ENCODE measurements around the gene C17orf113. TPM values are rescaled to one million over a fixed set of nuclear protein-coding genes. Genes with fewer than 3 reads are reported as not detected.

Gene C17orf113
- total RNA-seq, 4 donors from 2014 or later = 0.13 to 0.86 (median 0.38) TPM

GRCh38 chr17:42027590-42027889, 22.9 kb downstream of the C17orf113 start:
- in situ Hi-C loops (cut with MboI; ENCODE audit: low sequenced_read_pairs in 4 of 4) = loop anchor here (5.0 to 10.0 kb wide), 3 partner anchors 77 to 87 kb away; partner anchors contain the start of gene DHX58 (in 3 of the 4)
- ATAC-seq (no peak), DNase-seq (no peak)
- H3K27ac ChIP-seq = no peak overlapping the region
- no peak for TF ChIP-seq POLR2A (IDR thresholded peaks at IDR 0.05)
- TF ChIP-seq, protein P1, sequence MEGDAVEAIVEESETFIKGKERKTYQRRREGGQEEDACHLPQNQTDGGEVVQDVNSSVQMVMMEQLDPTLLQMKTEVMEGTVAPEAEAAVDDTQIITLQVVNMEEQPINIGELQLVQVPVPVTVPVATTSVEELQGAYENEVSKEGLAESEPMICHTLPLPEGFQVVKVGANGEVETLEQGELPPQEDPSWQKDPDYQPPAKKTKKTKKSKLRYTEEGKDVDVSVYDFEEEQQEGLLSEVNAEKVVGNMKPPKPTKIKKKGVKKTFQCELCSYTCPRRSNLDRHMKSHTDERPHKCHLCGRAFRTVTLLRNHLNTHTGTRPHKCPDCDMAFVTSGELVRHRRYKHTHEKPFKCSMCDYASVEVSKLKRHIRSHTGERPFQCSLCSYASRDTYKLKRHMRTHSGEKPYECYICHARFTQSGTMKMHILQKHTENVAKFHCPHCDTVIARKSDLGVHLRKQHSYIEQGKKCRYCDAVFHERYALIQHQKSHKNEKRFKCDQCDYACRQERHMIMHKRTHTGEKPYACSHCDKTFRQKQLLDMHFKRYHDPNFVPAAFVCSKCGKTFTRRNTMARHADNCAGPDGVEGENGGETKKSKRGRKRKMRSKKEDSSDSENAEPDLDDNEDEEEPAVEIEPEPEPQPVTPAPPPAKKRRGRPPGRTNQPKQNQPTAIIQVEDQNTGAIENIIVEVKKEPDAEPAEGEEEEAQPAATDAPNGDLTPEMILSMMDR (IDR thresholded peaks at IDR 0.05 in 4 of 5, conservative IDR thresholded peaks at IDR 0.05 in 1 of 5) = no peak
- intact Hi-C loops (cut with DNase I; ENCODE audit: low total_unique reads) = no loop called here
- no peak overlapping the region for H3K4me3 ChIP-seq
- peaks cover 0 to 14% of the 10 kb centered on the region in 2 donors for H3K36me3 ChIP-seq
- peaks cover 14 to 18% of the 10 kb centered on the region in 2 donors for H3K4me1 ChIP-seq
- no peaks in the 10 kb centered on the region for H3K27me3 ChIP-seq
- no peaks in the 10 kb centered on the region for H3K9me3 ChIP-seq

- TF ChIP-seq, protein P1 (IDR thresholded peaks at IDR 0.05 in 4 of 5, conservative IDR thresholded peaks at IDR 0.05 in 1 of 5) = no peak
- intact Hi-C loops (cut with DNase I; ENCODE audit: low total_unique reads) = no loop called here
- Histone ChIP-seq H3K4me1 (peaks cover 14 to 18% of the 10 kb centered on the region in 2 donors), H3K4me3 (no peak overlapping the region), H3K36me3 (peaks cover 0 to 19% of the 10 kb centered on the region in 2 donors), H3K27me3 (no peaks in the 10 kb centered on the region), H3K9me3 (no peaks in the 10 kb centered on the region), H3K27ac (no peak overlapping the region)
- in situ Hi-C loops (cut with MboI; ENCODE audit: low sequenced_read_pairs in 4 of 4) = loop anchor here (5.0 to 10.0 kb wide), 3 partner anchors 78 to 88 kb away; partner anchors contain the start of gene DHX58 (in 3 of the 4)
- no peak for DNase-seq
- no peak for ATAC-seq
These were observed 23.4 kb downstream of the C17orf113 start for GRCh38 chr17:42026857-42027589.

GRCh38 chr17:42025936-42026335, 24.5 kb downstream of the C17orf113 start:
- ATAC-seq (no peak), DNase-seq (no peak)
- H3K4me1 ChIP-seq = peaks cover 21 to 23% of the 10 kb centered on the region in 2 donors
- H3K36me3 ChIP-seq = peaks cover 0 to 23% of the 10 kb centered on the region in 2 donors
- no peak for TF ChIP-seq POLR2A (IDR thresholded peaks at IDR 0.05)
- TF ChIP-seq, protein P1 (IDR thresholded peaks at IDR 0.05 in 4 of 5, conservative IDR thresholded peaks at IDR 0.05 in 1 of 5) = no peak
- intact Hi-C loops (cut with DNase I; ENCODE audit: low total_unique reads) = loop anchor here (1.0 to 2.0 kb wide), 4 partner anchors 25 to 90 kb away; partner anchors contain the start of gene C17orf113
- H3K27ac ChIP-seq = no peak overlapping the region
- no peaks in the 10 kb centered on the region for H3K9me3 ChIP-seq
- no peaks in the 10 kb centered on the region for H3K27me3 ChIP-seq
- in situ Hi-C loops (cut with MboI; ENCODE audit: low sequenced_read_pairs in 4 of 4) = loop anchor here (5.0 to 10.0 kb wide), 3 partner anchors 79 to 89 kb away; partner anchors contain the start of gene DHX58 (in 3 of the 4)
- H3K4me3 ChIP-seq = no peak overlapping the region

DNA sequence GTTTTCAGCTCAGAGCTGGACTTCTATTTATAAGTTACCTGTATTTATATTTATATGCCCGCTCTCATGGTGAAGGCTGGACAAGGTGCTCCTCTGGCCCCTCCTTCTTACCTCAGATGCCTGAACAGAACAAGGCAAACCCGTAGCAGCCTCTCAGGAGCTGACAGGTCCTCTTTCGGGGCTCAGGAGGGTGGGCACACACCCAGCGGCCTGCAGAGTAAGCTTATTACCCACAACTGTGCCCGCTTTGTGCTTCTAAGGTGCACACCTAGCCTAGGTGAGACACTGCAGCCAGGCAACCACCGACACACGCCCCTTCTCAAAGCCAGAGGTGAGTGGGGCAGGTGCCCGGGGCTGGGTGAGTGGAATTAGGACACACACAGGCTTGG, 25.2 kb downstream of the C17orf113 start:
- Histone ChIP-seq H3K27me3 (no peaks in the 10 kb centered on the region), H3K9me3 (no peaks in the 10 kb centered on the region), H3K27ac (peak overlapping the region; percentile 64 to 76 (median 71)), H3K4me1 (peaks cover 28 to 29% of the 10 kb centered on the region in 2 donors), H3K36me3 (peaks cover 0 to 23% of the 10 kb centered on the region in 2 donors), H3K4me3 (no peak overlapping the region)
- intact Hi-C loops (cut with DNase I; ENCODE audit: low total_unique reads) (loop anchor here (1.0 to 2.0 kb wide), 4 partner anchors 26 to 91 kb away; partner anchors contain the start of gene C17orf113), in situ Hi-C loops (cut with MboI; ENCODE audit: low sequenced_read_pairs in 4 of 4) (loop anchor here (5.0 to 10.0 kb wide), 3 partner anchors 80 to 90 kb away; partner anchors contain the start of gene DHX58 (in 3 of the 4))
- ATAC-seq (no peak), DNase-seq (no peak)
- no peak for TF ChIP-seq POLR2A (IDR thresholded peaks at IDR 0.05)
- TF ChIP-seq, protein P1 (IDR thresholded peaks at IDR 0.05 in 4 of 5, conservative IDR thresholded peaks at IDR 0.05 in 1 of 5) = peak in 1 of 5 experiments; percentile 2
